Panc1 (cell line): ENCODE data around the gene KCNG2.

Experiments
- CTCF ChIP-seq: fragments of 450-650 bp; IDR thresholded peaks from 2 replicates; pipeline ENCODE4 v1.5.1; 2017; ENCODE audit warnings: mild to moderate bottlenecking
- POLR2AphosphoS5 ChIP-seq: IDR thresholded peaks from 2 replicates; pipeline ENCODE4 v1.6.1; 2012; ENCODE audit warnings: mild to moderate bottlenecking, low read depth, low read length, moderate library complexity
- TCF7L2 ChIP-seq: IDR thresholded peaks from 2 replicates; pipeline ENCODE4 v1.6.1; 2011; ENCODE audit warnings: mild to moderate bottlenecking, low read depth, low read length, inconsistent platforms

GRCh38 chr18:79948719-79949411 lies 151.1 kb downstream of the KCNG2 start:
- TF ChIP-seq CTCF (no peak), POLR2AphosphoS5 (no peak), TCF7L2 (no peak)
